Measurements from ENCODE around the gene ZBTB46. TPM values are rescaled to one million over a fixed set of nuclear protein-coding genes. Genes with fewer than 3 reads are reported as not detected.
"Not testable (repeated sequence)": the region's sequence is repeated elsewhere in the genome, so short reads cannot be mapped to it uniquely, and the experiment has no call there.

ZBTB46 gene
- total RNA-seq, 2 donors from 2014 or later: 0.25 to 1.2 TPM

DNA sequence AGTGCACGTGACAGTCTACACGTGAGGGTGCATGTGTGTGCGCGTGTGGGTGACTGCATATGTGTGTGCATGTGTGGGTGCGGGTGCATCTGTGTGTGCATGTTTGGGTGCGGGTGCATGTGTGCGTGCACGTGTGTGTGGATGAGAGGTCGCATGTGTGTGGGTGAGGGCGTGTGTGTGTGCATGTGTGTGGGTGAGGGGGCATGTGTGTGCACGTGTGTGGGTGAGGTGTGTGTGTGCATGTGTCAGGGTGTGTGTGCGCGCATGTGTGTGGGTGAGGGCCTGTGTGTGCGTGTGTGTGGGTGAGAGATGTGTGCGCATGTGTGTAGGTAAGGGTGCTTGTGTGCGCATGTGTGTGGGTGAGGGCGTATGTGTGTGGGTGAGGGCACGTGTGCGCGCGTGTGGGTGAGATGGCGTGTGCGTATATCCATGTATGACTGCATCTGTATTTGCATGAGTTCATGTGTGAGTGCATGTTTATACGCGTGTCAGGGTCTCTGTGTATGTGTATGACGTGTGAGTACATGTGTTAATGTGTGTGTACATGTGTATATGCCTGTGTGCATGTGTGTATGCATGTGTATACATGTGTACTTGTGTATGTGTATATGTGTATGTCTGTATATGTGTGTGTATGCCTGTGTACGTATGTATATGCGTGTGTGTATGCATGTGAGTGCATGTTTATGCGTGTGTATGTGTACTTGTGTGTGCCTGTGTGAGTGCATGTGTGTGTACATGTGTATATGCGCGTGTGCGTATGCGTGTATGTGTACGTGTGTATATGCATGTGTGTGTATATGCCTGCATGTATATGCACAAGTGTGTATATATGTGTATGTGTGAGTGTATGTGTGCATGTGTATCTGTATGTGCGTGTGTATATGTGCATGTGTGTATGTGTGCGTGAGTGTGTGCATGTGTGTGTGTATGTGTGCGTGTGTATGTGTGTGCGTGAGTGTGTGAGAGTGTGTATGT is 98.7 kb downstream of the ZBTB46 start:
- Mint-ChIP-seq H3K4me3 (no peak overlapping the region), H3K9me3 (no peaks in the 10 kb centered on the region), H3K27ac (no peak overlapping the region), H3K36me3 (no peaks in the 10 kb centered on the region), H3K4me1 (ENCODE audit: low read depth in 2 of 2) (peaks cover 33 to 36% of the 10 kb centered on the region in 2 donors), H3K27me3 (no peaks in the 10 kb centered on the region)
- ATAC-seq (no peak), DNase-seq (ENCODE audit: low spot score) (no peak)

DNA sequence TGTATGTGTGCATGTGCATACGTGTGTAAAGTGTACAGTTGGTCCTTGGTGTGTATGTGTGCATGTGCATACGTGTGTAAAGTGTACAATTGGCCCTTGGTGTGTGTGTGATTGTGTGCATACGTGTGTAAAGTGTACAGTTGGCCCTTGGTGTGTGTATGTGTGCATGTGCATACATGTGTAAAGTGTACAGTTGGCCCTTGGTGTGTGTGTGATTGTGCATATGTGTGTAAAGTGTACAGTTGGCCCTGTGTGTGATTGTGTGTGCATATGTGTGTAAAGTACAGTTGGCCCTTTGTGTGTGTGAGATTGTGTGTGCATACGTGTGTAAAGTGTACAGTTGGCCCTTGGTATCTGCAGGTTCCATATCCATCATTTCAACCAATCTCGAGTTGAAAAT is 99.7 kb downstream of the ZBTB46 start:
- ATAC-seq (no peak), DNase-seq (ENCODE audit: low spot score) (no peak)
- H3K27ac Mint-ChIP-seq: no peak overlapping the region
- no peaks in the 10 kb centered on the region for H3K9me3 Mint-ChIP-seq
- no peak overlapping the region for H3K4me3 Mint-ChIP-seq
- H3K36me3 Mint-ChIP-seq: no peaks in the 10 kb centered on the region
- H3K27me3 Mint-ChIP-seq: no peaks in the 10 kb centered on the region
- peaks cover 33 to 41% of the 10 kb centered on the region in 2 donors for H3K4me1 Mint-ChIP-seq (ENCODE audit: low read depth in 2 of 2)

GRCh38 chr20:63730189-63730733 is 100.8 kb downstream of the ZBTB46 start:
- not testable (repeated sequence) for H3K36me3 Mint-ChIP-seq; H3K4me3 Mint-ChIP-seq; H3K9me3 Mint-ChIP-seq; ATAC-seq; H3K27me3 Mint-ChIP-seq; DNase-seq (ENCODE audit: low spot score); H3K27ac Mint-ChIP-seq
- peaks cover 24 to 31% of the 10 kb centered on the region in 2 donors for H3K4me1 Mint-ChIP-seq (ENCODE audit: low read depth in 2 of 2)

DNA sequence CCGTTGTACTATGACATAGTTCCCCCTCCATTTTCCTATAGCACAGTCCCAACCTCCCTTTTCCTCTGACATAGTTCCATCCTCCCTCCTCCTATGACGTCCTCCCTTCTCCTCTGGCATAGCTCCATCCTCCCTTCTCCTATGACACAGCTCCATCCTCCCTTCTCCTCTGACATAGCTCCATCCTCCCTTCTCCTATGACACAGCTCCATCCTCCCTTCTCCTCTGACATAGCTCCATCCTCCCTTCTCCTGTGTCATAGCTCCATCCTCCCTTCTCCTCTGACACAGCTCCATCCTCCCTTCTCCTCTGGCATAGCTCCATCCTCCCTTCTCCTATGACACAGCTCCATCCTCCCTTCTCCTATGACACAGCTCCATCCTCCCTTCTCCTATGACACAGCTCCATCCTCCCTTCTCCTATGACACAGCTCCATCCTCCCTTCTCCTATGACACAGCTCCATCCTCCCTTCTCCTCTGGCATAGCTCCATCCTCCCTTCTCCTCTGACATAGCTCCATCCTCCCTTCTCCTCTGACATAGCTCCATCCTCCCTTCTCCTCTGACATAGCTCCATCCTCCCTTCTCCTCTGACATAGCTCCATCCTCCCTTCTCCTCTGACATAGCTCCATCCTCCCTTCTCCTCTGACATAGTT is 108.0 kb downstream of the ZBTB46 start:
- H3K9me3 Mint-ChIP-seq; DNase-seq (ENCODE audit: low spot score); H3K27ac Mint-ChIP-seq; ATAC-seq; H3K27me3 Mint-ChIP-seq; H3K4me3 Mint-ChIP-seq: not testable (repeated sequence)
- Mint-ChIP-seq H3K4me1 (ENCODE audit: low read depth in 2 of 2) (peaks cover 15 to 19% of the 10 kb centered on the region in 2 donors), H3K36me3 (peaks cover 19% of the 10 kb centered on the region)

GRCh38 chr20:63718996-63719395 is 112.1 kb downstream of the ZBTB46 start:
- DNase-seq (ENCODE audit: low spot score) (no peak), ATAC-seq (no peak)
- Mint-ChIP-seq H3K27ac (no peak overlapping the region), H3K27me3 (no peaks in the 10 kb centered on the region), H3K4me1 (ENCODE audit: low read depth in 2 of 2) (peaks cover 14 to 27% of the 10 kb centered on the region in 2 donors), H3K36me3 (peaks cover 20% of the 10 kb centered on the region), H3K9me3 (peaks cover 3% of the 10 kb centered on the region), H3K4me3 (no peak overlapping the region)

DNA sequence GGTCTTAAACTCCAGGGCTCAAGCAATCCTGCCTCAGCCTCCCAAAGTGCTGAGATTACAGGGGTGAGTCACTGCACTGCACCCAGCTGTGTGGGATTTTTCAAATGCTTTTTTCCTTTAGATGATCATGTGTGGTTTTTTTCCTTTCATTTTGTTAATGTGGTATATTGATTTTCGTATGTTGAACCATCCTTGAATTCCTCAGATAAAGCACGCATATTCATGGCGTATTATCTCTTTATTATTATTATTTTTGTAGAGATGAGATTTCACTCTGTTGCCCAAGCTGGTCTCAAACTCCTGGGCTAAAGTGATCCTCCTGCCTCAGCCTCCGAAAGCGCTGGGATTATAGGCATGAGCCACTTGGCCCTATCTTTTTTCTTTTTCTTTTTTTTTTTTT is 116.2 kb downstream of the ZBTB46 start:
- peaks cover 39% of the 10 kb centered on the region for H3K36me3 Mint-ChIP-seq
- peaks cover 31 to 39% of the 10 kb centered on the region in 2 donors for H3K4me1 Mint-ChIP-seq (ENCODE audit: low read depth in 2 of 2)
- DNase-seq (ENCODE audit: low spot score) (no peak), ATAC-seq (no peak)
- no peak overlapping the region for H3K4me3 Mint-ChIP-seq
- no peaks in the 10 kb centered on the region for H3K27me3 Mint-ChIP-seq
- peaks cover 5% of the 10 kb centered on the region for H3K9me3 Mint-ChIP-seq
- no peak overlapping the region for H3K27ac Mint-ChIP-seq

DNA sequence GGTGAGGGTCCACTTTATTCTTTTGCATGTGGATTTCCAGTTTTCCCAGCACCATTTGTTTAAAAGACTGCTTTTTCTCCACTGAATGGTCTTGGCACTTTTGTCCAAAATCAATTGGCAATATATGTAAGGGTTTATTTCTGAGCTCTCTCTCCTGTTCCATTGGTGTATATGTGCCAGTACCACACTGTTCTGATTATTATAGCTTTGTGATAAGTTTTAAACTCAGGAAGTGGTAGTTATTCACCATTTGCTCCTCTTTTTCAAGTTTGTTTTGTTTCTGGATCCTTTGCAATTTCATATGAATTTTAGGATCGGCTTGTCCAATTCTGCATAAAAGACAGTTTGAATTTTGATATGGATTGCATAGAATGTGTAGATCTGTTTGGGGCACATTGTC is 118.9 kb downstream of the ZBTB46 start:
- Mint-ChIP-seq H3K27ac (peak overlapping the region in 1 of 2 donors; percentile 15), H3K27me3 (no peaks in the 10 kb centered on the region), H3K36me3 (peaks cover 25% of the 10 kb centered on the region), H3K4me3 (no peak overlapping the region), H3K4me1 (ENCODE audit: low read depth in 2 of 2) (peaks cover 33 to 37% of the 10 kb centered on the region in 2 donors), H3K9me3 (peaks cover 3% of the 10 kb centered on the region)
- DNase-seq (ENCODE audit: low spot score): no peak
- no peak for ATAC-seq

- Mint-ChIP-seq H3K9me3 (peaks cover 3% of the 10 kb centered on the region), H3K36me3 (peaks cover 25% of the 10 kb centered on the region), H3K27me3 (no peaks in the 10 kb centered on the region), H3K4me3 (peak overlapping the region; percentile 29), H3K27ac (peak overlapping the region in 1 of 2 donors; percentile 30), H3K4me1 (ENCODE audit: low read depth in 2 of 2) (peaks cover 33 to 36% of the 10 kb centered on the region in 2 donors)
- ATAC-seq: no peak
- no peak for DNase-seq (ENCODE audit: low spot score)
Measured at GRCh38 chr20:63711085-63711645, 119.9 kb downstream of the ZBTB46 start.

- H3K36me3 Mint-ChIP-seq: peaks cover 19% of the 10 kb centered on the region
- peaks cover 35% of the 10 kb centered on the region in 2 donors for H3K4me1 Mint-ChIP-seq (ENCODE audit: low read depth in 2 of 2)
- H3K27ac Mint-ChIP-seq: peak overlapping the region; percentile 64 to 66
- DNase-seq (ENCODE audit: low spot score): peak; percentile 47
- no peak for ATAC-seq
- H3K4me3 Mint-ChIP-seq: peak overlapping the region; percentile 90
- H3K27me3 Mint-ChIP-seq: no peaks in the 10 kb centered on the region
- peaks cover 3% of the 10 kb centered on the region for H3K9me3 Mint-ChIP-seq
Measured at GRCh38 chr20:63709149-63709527, 121.9 kb downstream of the ZBTB46 start.

- no peak for DNase-seq (ENCODE audit: low spot score)
- Mint-ChIP-seq H3K27me3 (no peaks in the 10 kb centered on the region), H3K36me3 (peaks cover 19% of the 10 kb centered on the region), H3K9me3 (peaks cover 3% of the 10 kb centered on the region), H3K4me3 (peak overlapping the region; percentile 90), H3K4me1 (ENCODE audit: low read depth in 2 of 2) (peaks cover 35% of the 10 kb centered on the region in 2 donors), H3K27ac (peak overlapping the region; percentile 64 to 66)
- peak; percentile 1 to 18 for ATAC-seq
Measured at GRCh38 chr20:63708301-63709148, 122.5 kb downstream of the ZBTB46 start.

- ATAC-seq: peak; percentile 95 to 97
Measured at GRCh38 chr20:63707558-63708300, 123.3 kb downstream of the ZBTB46 start, which contains the start of the genes ARFRP1 and ZGPAT. Gene ARFRP1 (minus strand): TSS chr20:63707976. CDS start chr20:63707091, 885 bp downstream. Gene ZGPAT (plus strand): TSS chr20:63708039. CDS start chr20:63708581, 542 bp downstream.

GRCh38 chr20:63706852-63707557 is 124.1 kb downstream of the ZBTB46 start:
- ATAC-seq (peak; percentile 67 to 69), DNase-seq (ENCODE audit: low spot score) (no peak)
- H3K9me3 Mint-ChIP-seq: no peaks in the 10 kb centered on the region
- peak overlapping the region; percentile 89 for H3K4me3 Mint-ChIP-seq
- H3K4me1 Mint-ChIP-seq (ENCODE audit: low read depth in 2 of 2): peaks cover 29 to 34% of the 10 kb centered on the region in 2 donors
- peak overlapping the region; percentile 62 to 83 for H3K27ac Mint-ChIP-seq
- no peaks in the 10 kb centered on the region for H3K27me3 Mint-ChIP-seq
- H3K36me3 Mint-ChIP-seq: peaks cover 10% of the 10 kb centered on the region

More at GRCh38 chr20:63707558-63708300, 123.3 kb downstream of the ZBTB46 start, which contains the start of the genes ARFRP1 and ZGPAT:
- Mint-ChIP-seq H3K27me3 (no peaks in the 10 kb centered on the region), H3K4me1 (ENCODE audit: low read depth in 2 of 2) (peaks cover 35% of the 10 kb centered on the region in 2 donors), H3K9me3 (peaks cover 3% of the 10 kb centered on the region), H3K36me3 (peaks cover 17% of the 10 kb centered on the region), H3K4me3 (peak within 1 kb of the TSS; percentile 90), H3K27ac (peak within 1 kb of the TSS; percentile 64 to 83)
- DNase-seq (ENCODE audit: low spot score): peak; percentile 94
